Ovary (tissue), 3 donors: ENCODE data around the gene GP9.

ENCODE experiments used
- EP300 ChIP-seq: sonication (generic); formaldehyde crosslinking; IDR thresholded peaks from one replicate; pipeline ENCODE4 v1.6.1; 2017; ENCODE audit warnings: antibody characterized with exemption
- POLR2A ChIP-seq: fragments of 450-650 bp; IDR thresholded peaks from one replicate; pipeline ENCODE4 v1.6.1; 2017; ENCODE audit warnings: antibody characterized with exemption, mild to moderate bottlenecking, moderate library complexity
- TF ChIP-seq, protein P1 (sequence below), 3 donors: fragments of 450-650 bp in 2 of 3; fragments of 200-600 bp in 1 of 3; IDR thresholded peaks; one replicate each; pipeline versions ENCODE4 v1.5.1 to v1.8.0; 2016 to 2022; ENCODE audit warnings: antibody characterized with exemption in 3 of 3, mild to moderate bottlenecking in 1 of 3
- donor health status: DM: no; HTN: no; CAD: no.

DNA sequence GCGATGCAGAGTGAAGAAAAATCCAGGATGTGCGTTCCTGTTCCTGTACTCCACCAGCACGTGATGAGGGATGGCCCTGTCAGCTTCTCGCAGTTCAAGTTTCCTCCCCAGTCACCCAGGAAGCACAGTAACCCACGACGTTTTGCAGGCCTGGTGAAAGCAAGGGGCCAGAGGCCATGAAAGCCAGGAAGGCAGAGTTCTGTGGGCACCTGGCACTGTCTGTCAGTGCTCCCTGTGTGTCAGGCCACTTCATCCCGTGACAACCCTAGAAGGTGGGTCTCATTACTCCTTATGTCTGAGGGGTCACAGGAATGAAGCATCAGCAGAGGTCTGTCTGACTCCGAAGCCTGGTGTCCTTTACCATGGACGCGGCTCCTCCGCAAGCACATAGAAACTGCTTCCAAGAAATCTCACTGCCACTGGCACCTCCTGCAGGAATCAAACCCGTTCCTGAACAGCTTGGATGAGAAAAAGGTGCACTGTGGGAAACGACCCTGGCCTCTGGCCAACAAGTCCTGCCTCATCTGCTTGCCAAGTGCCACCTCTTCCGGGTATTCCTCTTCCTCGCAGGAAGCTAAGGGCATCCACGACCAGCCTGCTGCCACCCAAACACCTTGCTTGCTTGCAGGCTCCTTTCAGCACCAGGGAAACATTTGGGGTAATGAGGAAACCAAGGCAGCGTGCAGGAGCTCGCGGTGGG lies 46.4 kb downstream of the GP9 start:
- no peak for TF ChIP-seq EP300
- no peak for TF ChIP-seq POLR2A
- TF ChIP-seq, protein P1, sequence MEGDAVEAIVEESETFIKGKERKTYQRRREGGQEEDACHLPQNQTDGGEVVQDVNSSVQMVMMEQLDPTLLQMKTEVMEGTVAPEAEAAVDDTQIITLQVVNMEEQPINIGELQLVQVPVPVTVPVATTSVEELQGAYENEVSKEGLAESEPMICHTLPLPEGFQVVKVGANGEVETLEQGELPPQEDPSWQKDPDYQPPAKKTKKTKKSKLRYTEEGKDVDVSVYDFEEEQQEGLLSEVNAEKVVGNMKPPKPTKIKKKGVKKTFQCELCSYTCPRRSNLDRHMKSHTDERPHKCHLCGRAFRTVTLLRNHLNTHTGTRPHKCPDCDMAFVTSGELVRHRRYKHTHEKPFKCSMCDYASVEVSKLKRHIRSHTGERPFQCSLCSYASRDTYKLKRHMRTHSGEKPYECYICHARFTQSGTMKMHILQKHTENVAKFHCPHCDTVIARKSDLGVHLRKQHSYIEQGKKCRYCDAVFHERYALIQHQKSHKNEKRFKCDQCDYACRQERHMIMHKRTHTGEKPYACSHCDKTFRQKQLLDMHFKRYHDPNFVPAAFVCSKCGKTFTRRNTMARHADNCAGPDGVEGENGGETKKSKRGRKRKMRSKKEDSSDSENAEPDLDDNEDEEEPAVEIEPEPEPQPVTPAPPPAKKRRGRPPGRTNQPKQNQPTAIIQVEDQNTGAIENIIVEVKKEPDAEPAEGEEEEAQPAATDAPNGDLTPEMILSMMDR (IDR thresholded peaks at IDR 0.05): no peak
